Keratinocyte (primary cell): ENCODE data around the gene NEUROG3.

Experiments used
- EZH2 ChIP-seq: IDR thresholded peaks from one replicate; pipeline ENCODE4 v1.6.1; 2012; ENCODE audit warnings: inconsistent platforms, mild to moderate bottlenecking, low read length, moderate library complexity
- TF ChIP-seq, protein P1 (sequence below), 3 experiments: IDR thresholded peaks in 1 of 3; conservative IDR thresholded peaks in 1 of 3; optimal IDR thresholded peaks in 1 of 3; 2 replicates in 2 of 3; 3 replicates in 1 of 3; pipeline versions ENCODE3 to v1.5.1; 2011; ENCODE audit warnings: low read length in 3 of 3, mild to moderate bottlenecking in 3 of 3, moderate library complexity in 2 of 3, control low read depth in 1 of 3, inconsistent platforms in 1 of 3; ENCODE audit not compliant: insufficient read depth in 2 of 3; ENCODE audit errors: extremely low read depth in 1 of 3

DNA sequence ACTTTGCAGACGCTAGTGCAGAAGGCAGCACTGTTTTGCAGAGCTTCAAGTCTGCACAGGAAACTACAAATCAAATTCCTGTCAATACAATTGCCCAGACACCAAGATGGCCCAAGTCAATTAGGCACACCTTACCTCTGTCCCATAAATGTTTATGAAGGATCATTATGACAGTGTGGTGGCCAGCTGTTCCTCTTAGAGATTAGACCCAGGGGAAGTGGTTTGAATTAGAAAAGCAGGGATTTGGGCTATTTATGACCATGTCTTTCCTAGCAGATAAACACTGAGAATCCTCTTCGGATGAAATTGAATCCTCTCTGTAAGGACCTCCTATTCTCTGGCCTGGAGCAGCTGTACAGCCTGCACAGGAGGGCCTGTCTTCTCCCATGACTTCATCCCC is 9.9 kb upstream of the NEUROG3 start:
- TF ChIP-seq, protein P1, sequence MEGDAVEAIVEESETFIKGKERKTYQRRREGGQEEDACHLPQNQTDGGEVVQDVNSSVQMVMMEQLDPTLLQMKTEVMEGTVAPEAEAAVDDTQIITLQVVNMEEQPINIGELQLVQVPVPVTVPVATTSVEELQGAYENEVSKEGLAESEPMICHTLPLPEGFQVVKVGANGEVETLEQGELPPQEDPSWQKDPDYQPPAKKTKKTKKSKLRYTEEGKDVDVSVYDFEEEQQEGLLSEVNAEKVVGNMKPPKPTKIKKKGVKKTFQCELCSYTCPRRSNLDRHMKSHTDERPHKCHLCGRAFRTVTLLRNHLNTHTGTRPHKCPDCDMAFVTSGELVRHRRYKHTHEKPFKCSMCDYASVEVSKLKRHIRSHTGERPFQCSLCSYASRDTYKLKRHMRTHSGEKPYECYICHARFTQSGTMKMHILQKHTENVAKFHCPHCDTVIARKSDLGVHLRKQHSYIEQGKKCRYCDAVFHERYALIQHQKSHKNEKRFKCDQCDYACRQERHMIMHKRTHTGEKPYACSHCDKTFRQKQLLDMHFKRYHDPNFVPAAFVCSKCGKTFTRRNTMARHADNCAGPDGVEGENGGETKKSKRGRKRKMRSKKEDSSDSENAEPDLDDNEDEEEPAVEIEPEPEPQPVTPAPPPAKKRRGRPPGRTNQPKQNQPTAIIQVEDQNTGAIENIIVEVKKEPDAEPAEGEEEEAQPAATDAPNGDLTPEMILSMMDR (optimal IDR thresholded peaks at IDR 0.05 in 1 of 3, IDR thresholded peaks at IDR 0.05 in 1 of 3, conservative IDR thresholded peaks at IDR 0.05 in 1 of 3; ENCODE audit: extremely low read depth in 1 of 3, insufficient read depth in 2 of 3, low read length in 3 of 3): no peak
- no peak for TF ChIP-seq EZH2
